Body of pancreas (tissue), 4 donors: ENCODE measurements around the gene PSMA3. TPM values are rescaled to one million over a fixed set of nuclear protein-coding genes. Genes with fewer than 3 reads are reported as not detected.

Source experiments
- ATAC-seq: fragments of 150-250 bp; one replicate; pipeline ENCODE4 v1.9.1; 2016
- DNase-seq, 4 donors: peaks; one replicate each; pipeline ENCODE4 v3.0.0-alpha.2; 2019
- H3K27ac ChIP-seq, 4 donors: fragments of 200-600 bp; sonication (generic); 1 replicate in 3 of 4; 2 replicates in 1 of 4; pipeline versions ENCODE4 v1.5.1 to v1.6.1; 2016 to 2019; ENCODE audit warnings: mild to moderate bottlenecking in 1 of 4, mixed read lengths in 1 of 4, moderate library complexity in 1 of 4
- H3K27me3 ChIP-seq, 2 donors: fragments of 200-600 bp; sonication (generic); one replicate each; pipeline ENCODE4 v1.6.0; 2016; ENCODE audit warnings: mild to moderate bottlenecking in 1 of 2
- H3K36me3 ChIP-seq, 2 donors: fragments of 200-600 bp; sonication (generic); replicated peaks in 1 of 2; 2 replicates each; pipeline ENCODE4 v1.5.1; 2016; ENCODE audit warnings: low read depth in 2 of 2; ENCODE audit not compliant: insufficient read depth in 1 of 2
- H3K4me1 ChIP-seq: fragments of 200-600 bp; sonication (generic); one replicate; pipeline ENCODE4 v1.6.0; 2016
- H3K4me3 ChIP-seq, 2 donors: fragments of 200-600 bp; sonication (generic); 1 replicate in 1 of 2; 2 replicates in 1 of 2; pipeline ENCODE4 v1.5.1; 2016 to 2019
- H3K9me3 ChIP-seq, 3 donors: fragments of 200-600 bp; sonication (generic); 1 replicate in 2 of 3; 2 replicates in 1 of 3; pipeline ENCODE4 v1.5.1; 2016
- CTCF ChIP-seq, 7 experiments: fragments of 450-650 bp in 4 of 7; fragments of 200-600 bp in 3 of 7; sonication (generic) in 3 of 7; IDR thresholded peaks; one replicate each; pipeline ENCODE4 v1.5.1; 2016 to 2019; ENCODE audit warnings: antibody characterized with exemption in 7 of 7
- POLR2A ChIP-seq, 3 donors: fragments of 450-650 bp; IDR thresholded peaks; one replicate each; pipeline ENCODE4 v1.6.1; 2016; ENCODE audit warnings: antibody characterized with exemption in 3 of 3, mild to moderate bottlenecking in 2 of 3
- WGBS, 2 donors: methylation state at CpG; one replicate each; pipeline ENCODE4 v1.1.5; 2017; 5-methylcytosine and 5-hydroxymethylcytosine counted together
- intact Hi-C: fragments of 100-400 bp; cut with DNase I; formaldehyde crosslinking; loops from one replicate; pipeline ENCODE4 v1.15.1; 2023
- total RNA-seq, 2 donors: library from RNA; depleted of rRNA; stranded (reverse); fragments of >200 nt; gene quantifications; one replicate each; pipeline ENCODE4 v1.1.0, GENCODE V29; 2016

Gene PSMA3
- total RNA-seq, result 10 to 100 TPM; 59.7 to 77.0 TPM

GRCh38 chr14:58244556-58245387, at the start of gene PSMA3:
PSMA3 (plus strand) TSS chr14:58244843; CDS start chr14:58244921, 78 bp downstream.
- H3K4me3 ChIP-seq, result peak within 1 kb of the TSS; percentile 68 to 87

GRCh38 chr14:58196198-58196597, 48.4 kb upstream of the PSMA3 start:
- WGBS, 2 donors, result 78 to 88% methylated on average over 1 of the region's 1 CpG
- ATAC-seq (no peak), DNase-seq (no peak)
- Histone ChIP-seq H3K36me3 (no peaks in the 10 kb centered on the region), H3K27ac (no peak overlapping the region), H3K9me3 (no peaks in the 10 kb centered on the region), H3K27me3 (no peaks in the 10 kb centered on the region), H3K4me1 (peaks cover 4% of the 10 kb centered on the region), H3K4me3 (no peak overlapping the region)
- intact Hi-C loops, result no loop called here
- no peak for TF ChIP-seq POLR2A (IDR thresholded peaks at IDR 0.05)
- TF ChIP-seq CTCF (IDR thresholded peaks at IDR 0.05), result no peak

More at GRCh38 chr14:58244556-58245387, at the start of gene PSMA3:
- Histone ChIP-seq H3K9me3 (no peaks in the 10 kb centered on the region), H3K27me3 (no peaks in the 10 kb centered on the region), H3K27ac (peak within 1 kb of the TSS; percentile 74 to 98 (median 94)), H3K4me1 (peaks cover 32% of the 10 kb centered on the region), H3K36me3 (no peaks in the 10 kb centered on the region)
- peak; percentile 96 for ATAC-seq
- WGBS, 2 donors, result 0 to 1% methylated on average over 33 to 50 of the region's 50 CpGs
- peak; percentile 97 to 98 (median 97) for DNase-seq
- TF ChIP-seq POLR2A (IDR thresholded peaks at IDR 0.05), result peak; percentile 67 to 90 (median 88)
- no peak for TF ChIP-seq CTCF (IDR thresholded peaks at IDR 0.05)
- intact Hi-C loops, result no loop called here

GRCh38 chr14:58198086-58198485, 46.6 kb upstream of the PSMA3 start:
- Histone ChIP-seq H3K27ac (no peak overlapping the region), H3K36me3 (no peaks in the 10 kb centered on the region), H3K9me3 (no peaks in the 10 kb centered on the region), H3K4me1 (peaks cover 15% of the 10 kb centered on the region), H3K4me3 (no peak overlapping the region), H3K27me3 (no peaks in the 10 kb centered on the region)
- ATAC-seq (no peak), DNase-seq (no peak)
- intact Hi-C loops, result no loop called here
- no peak for TF ChIP-seq POLR2A (IDR thresholded peaks at IDR 0.05)
- TF ChIP-seq CTCF (IDR thresholded peaks at IDR 0.05), result no peak
- 91 to 94% methylated on average over 5 of the region's 5 CpGs for WGBS, 2 donors

GRCh38 chr14:58199726-58200479, 44.7 kb upstream of the PSMA3 start, which contains the start of gene ACTR10:
ACTR10 (plus strand) TSS chr14:58200149; CDS start chr14:58200218, 69 bp downstream.
- Histone ChIP-seq H3K9me3 (no peaks in the 10 kb centered on the region), H3K27ac (peak within 1 kb of the TSS; percentile 85 to 94 (median 91)), H3K4me3 (peak within 1 kb of the TSS; percentile 75 to 94), H3K36me3 (peaks cover 0 to 2% of the 10 kb centered on the region in 2 donors), H3K4me1 (peaks cover 15% of the 10 kb centered on the region), H3K27me3 (no peaks in the 10 kb centered on the region)
- TF ChIP-seq CTCF (IDR thresholded peaks at IDR 0.05) (peak in 1 of 7 experiments; percentile 28), POLR2A (IDR thresholded peaks at IDR 0.05) (peak; percentile 10 to 74 (median 67))
- DNase-seq (peak; percentile 83 to 92 (median 86)), ATAC-seq (peak; percentile 94)
- intact Hi-C loops, result no loop called here
- WGBS, 2 donors, result 0% methylated on average over 25 to 63 of the region's 78 CpGs
